Measurements from ENCODE around the gene DNAJA4. TPM values are rescaled to one million over a fixed set of nuclear protein-coding genes. Genes with fewer than 3 reads are reported as not detected.

The DNAJA4 gene
- polyA plus RNA-seq, 6 donors from 2014 or later: 3.1 to 5.3 (median 4.3) TPM

DNA sequence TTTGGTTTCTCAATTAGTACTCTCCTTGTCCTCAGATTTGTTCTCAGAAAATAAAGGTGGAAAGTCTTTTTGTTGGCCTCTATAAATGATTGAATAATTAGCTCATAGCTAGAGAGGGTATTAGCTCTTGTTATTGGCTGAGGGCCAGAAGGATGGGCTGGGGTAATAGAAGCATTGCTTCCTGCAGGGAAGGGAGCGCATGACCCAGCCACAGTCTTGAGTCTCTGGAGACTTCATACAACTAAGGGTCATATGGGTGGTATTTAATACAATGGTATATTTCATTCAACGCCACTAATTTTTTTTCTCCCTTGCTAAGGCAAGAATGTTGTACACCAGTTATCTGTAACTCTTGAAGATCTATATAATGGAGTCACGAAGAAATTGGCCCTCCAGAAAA is 8.4 kb downstream of the DNAJA4 start:
- Mint-ChIP-seq H3K9me3 (peaks cover 0 to 2% (median 0%) of the 10 kb centered on the region in 7 donors), H3K4me3 (no peak overlapping the region), H3K27me3 (no peaks in the 10 kb centered on the region), H3K27ac (no peak overlapping the region), H3K36me3 (no peaks in the 10 kb centered on the region), H3K4me1 (peaks cover 0 to 6% (median 0%) of the 10 kb centered on the region in 3 donors)
- ATAC-seq (ENCODE audit: low read depth in 2 of 2) (no peak), DNase-seq (no peak)

DNA sequence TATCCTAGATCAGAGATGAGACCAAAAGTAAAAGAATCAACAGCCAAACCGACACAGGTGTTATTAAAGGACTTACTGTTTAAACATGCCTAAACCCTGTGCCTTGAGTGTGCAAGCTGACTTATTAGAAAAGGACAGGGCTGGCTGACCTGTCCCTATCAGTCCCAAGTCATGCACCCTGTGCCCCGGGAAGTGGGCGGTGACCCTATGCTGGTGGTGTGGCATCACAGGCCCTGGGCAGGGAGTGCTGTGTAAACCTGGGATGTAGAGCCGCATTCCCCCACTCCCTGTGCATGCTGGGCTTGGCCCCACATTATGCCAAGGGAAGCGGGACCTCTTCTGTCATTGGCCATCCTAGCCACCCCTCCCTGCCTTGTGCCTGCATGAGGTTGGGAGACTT is 10.6 kb downstream of the DNAJA4 start:
- no peaks in the 10 kb centered on the region for H3K4me1 Mint-ChIP-seq
- H3K27me3 Mint-ChIP-seq: no peaks in the 10 kb centered on the region
- H3K4me3 Mint-ChIP-seq: no peak overlapping the region
- no peak overlapping the region for H3K27ac Mint-ChIP-seq
- no peak for ATAC-seq (ENCODE audit: low read depth in 2 of 2)
- DNase-seq: no peak
- peaks cover 0 to 2% (median 0%) of the 10 kb centered on the region in 7 donors for H3K9me3 Mint-ChIP-seq
- H3K36me3 Mint-ChIP-seq: peaks cover 0 to 4% of the 10 kb centered on the region in 2 donors

DNA sequence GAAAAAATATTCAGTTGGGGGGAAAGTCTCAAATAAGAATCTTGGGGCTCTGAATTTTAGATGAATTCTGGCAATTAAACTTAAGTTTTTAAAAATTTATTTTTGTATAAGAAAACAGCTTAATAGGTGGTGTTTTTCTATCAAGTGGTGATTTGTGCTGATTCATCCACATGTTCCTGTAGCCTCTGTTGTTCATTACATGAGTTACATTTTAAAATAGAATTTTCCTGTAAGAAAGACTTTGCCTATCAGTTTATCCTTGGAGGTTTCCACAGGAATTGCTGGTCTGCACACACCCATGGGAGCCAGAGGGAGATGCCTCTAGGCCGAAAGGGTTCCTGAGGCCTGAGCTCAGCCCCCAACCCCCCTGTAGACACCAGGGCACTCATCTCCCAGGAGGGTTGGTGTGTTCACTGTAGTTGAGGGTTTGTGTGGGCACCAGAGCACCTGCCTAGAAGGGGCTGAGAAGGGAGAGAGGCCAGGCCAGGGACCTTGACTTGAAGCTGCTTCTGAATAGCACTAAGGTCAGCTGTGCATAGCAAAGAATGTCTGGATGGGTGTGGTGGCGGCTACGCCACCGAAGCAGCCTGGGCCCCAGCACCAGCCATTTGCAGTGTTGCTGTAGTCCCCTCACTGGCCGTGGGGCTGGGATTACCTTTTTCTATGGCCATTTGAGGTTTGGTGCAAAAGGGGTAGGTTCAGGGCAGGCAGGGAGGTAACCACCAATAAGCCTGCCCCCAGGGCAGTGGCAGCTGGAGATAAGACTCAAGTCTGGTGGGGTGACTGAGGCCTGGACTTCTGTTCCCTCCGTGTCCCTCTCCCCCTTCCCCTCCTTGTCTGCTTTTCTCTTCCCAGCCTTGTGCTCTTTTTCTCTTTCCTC is 11.9 kb downstream of the DNAJA4 start:
- Mint-ChIP-seq H3K4me3 (no peak overlapping the region), H3K36me3 (peaks cover 0 to 7% of the 10 kb centered on the region in 2 donors), H3K27ac (peak overlapping the region in 1 of 6 donors; percentile 43), H3K4me1 (no peaks in the 10 kb centered on the region), H3K27me3 (no peaks in the 10 kb centered on the region), H3K9me3 (peaks cover 0 to 2% (median 0%) of the 10 kb centered on the region in 7 donors)
- ATAC-seq (ENCODE audit: low read depth in 2 of 2): no peak
- no peak for DNase-seq

DNA sequence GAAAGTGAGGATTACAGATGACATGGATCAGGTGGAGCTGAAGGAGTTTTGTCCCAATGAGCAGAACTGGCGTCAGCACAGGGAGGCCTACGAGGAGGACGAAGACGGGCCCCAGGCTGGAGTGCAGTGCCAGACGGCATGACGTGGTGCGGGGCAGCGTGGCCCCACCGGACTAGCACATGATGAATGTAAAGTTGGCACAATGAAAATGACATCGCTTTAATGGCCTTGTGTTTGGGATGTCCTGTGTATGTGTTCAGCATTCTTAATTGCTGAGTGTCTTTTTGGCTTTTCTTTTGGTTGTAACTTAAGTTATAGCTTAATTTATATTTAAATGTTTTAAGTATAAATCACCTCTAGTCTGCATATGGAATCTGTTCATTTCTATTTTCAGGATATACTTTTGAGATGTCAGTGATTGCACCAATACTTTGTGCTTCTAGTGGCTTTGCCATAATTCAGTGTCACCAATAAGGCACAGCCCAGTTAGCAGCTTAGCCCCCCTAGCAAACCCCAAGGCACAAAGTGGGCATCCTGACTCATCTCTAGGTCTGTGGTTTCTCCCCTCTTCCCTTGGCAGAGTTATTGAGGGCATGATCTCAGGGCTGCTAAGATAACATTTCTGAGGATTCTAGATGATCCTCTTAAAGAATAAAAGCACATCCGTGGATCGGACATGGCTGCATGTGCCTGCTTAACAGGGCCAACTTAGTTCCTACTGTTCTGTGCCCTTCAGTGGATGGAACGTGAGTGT is 16.1 kb downstream of the DNAJA4 start:
- Mint-ChIP-seq H3K4me1 (no peaks in the 10 kb centered on the region), H3K4me3 (no peak overlapping the region), H3K36me3 (peaks cover 11 to 15% of the 10 kb centered on the region in 2 donors), H3K27ac (no peak overlapping the region), H3K9me3 (no peaks in the 10 kb centered on the region), H3K27me3 (no peaks in the 10 kb centered on the region)
- no peak for ATAC-seq (ENCODE audit: low read depth in 2 of 2)
- no peak for DNase-seq

DNA sequence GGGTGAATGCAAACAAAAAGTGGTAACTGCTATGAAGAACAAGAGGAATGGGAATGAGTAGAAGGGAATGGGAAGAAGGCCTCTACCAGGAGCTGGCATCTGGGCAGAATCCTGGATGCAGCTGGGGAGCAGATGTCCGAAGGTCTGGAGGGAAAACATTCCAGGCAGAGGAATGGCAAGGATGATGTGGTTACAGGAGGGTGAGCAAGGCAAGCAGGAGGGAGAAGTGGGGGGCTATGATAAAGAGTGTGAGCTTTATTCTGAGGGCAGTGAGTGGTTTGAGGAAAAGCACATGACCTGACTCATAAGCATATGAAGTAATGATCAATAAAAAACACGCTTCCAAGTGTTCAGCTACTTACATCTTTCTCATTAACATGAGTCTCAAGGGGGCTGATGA is 18.0 kb downstream of the DNAJA4 start:
- H3K27me3 Mint-ChIP-seq: no peaks in the 10 kb centered on the region
- H3K9me3 Mint-ChIP-seq: no peaks in the 10 kb centered on the region
- H3K27ac Mint-ChIP-seq: no peak overlapping the region
- peaks cover 22 to 26% of the 10 kb centered on the region in 2 donors for H3K36me3 Mint-ChIP-seq
- H3K4me3 Mint-ChIP-seq: no peak overlapping the region
- ATAC-seq (ENCODE audit: low read depth in 2 of 2): no peak
- no peaks in the 10 kb centered on the region for H3K4me1 Mint-ChIP-seq
- DNase-seq: no peak

DNA sequence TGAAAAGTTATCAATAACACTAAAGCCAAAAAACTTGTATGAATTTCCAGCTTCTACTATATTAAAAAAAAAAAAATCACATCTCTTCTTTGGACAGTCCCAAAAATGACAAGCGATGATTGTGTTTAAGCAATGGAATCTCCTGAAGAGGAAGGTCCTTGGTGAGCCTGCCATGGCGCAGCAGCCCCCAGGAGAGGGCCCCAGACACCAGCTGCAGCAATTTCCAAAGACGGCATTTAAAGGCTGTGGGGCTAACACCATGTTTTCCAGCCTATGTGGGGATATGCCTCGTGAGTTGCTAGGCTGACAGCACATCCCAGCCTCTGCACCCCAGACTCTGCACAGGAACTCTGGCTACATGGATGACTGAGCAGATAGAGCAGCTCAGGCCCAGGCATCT is 20.4 kb downstream of the DNAJA4 start:
- H3K9me3 Mint-ChIP-seq: no peaks in the 10 kb centered on the region
- no peak overlapping the region for H3K27ac Mint-ChIP-seq
- DNase-seq (no peak), ATAC-seq (ENCODE audit: low read depth in 2 of 2) (no peak)
- H3K4me3 Mint-ChIP-seq: no peak overlapping the region
- H3K36me3 Mint-ChIP-seq: peaks cover 24 to 27% of the 10 kb centered on the region in 2 donors
- H3K27me3 Mint-ChIP-seq: no peaks in the 10 kb centered on the region
- no peaks in the 10 kb centered on the region for H3K4me1 Mint-ChIP-seq

DNA sequence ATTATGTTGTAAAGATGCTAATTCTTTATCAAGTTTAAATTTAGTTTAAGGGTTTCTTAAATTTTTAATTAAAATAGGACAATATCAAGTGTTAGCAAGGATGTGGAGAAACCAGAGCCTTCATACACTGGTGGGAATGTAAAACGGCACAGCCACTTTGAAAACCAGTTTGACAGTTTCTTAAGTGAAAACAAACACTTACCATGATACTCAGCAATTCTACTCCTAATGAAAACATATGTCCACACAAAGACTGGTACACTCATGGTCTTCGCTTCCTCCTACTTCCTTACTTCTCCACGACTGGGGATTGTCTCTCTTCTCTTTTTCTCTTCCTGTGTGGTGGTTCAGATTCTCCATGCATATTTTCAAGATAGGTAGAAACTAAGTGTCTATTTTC is 25.9 kb downstream of the DNAJA4 start:
- H3K36me3 Mint-ChIP-seq: peaks cover 18 to 20% of the 10 kb centered on the region in 2 donors

DNA sequence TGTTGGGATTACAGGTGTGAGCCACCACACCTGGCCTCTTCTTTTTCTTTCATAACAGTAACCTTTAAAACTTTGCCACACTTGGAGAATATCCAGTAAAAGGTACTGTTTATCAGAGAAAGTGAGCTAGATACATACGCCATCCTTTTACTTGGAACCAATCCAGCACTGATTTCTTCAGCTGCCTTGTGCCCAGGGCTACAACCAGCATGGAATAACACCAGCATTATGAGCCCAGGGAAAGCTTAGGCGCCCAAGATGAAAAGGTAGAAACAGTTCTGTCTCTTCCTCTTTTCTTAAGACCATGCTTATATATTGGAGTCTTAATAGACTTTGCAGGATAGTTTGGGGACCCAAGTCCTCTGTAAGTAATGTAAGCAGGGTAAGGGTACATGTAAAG is 26.7 kb downstream of the DNAJA4 start:
- H3K27ac Mint-ChIP-seq: no peak overlapping the region
- H3K4me1 Mint-ChIP-seq: peaks cover 0 to 3% (median 2%) of the 10 kb centered on the region in 3 donors
- DNase-seq (no peak), ATAC-seq (ENCODE audit: low read depth in 2 of 2) (no peak)
- H3K4me3 Mint-ChIP-seq: no peak overlapping the region
- H3K9me3 Mint-ChIP-seq: no peaks in the 10 kb centered on the region
- H3K27me3 Mint-ChIP-seq: no peaks in the 10 kb centered on the region
- peaks cover 15 to 20% of the 10 kb centered on the region in 2 donors for H3K36me3 Mint-ChIP-seq

More for the DNA sequence above, 25.9 kb downstream of the DNAJA4 start:
- DNase-seq (no peak), ATAC-seq (ENCODE audit: low read depth in 2 of 2) (no peak)
- Mint-ChIP-seq H3K4me3 (no peak overlapping the region), H3K4me1 (peaks cover 0 to 3% (median under 1%) of the 10 kb centered on the region in 3 donors), H3K27ac (no peak overlapping the region), H3K27me3 (no peaks in the 10 kb centered on the region), H3K9me3 (no peaks in the 10 kb centered on the region)

DNA sequence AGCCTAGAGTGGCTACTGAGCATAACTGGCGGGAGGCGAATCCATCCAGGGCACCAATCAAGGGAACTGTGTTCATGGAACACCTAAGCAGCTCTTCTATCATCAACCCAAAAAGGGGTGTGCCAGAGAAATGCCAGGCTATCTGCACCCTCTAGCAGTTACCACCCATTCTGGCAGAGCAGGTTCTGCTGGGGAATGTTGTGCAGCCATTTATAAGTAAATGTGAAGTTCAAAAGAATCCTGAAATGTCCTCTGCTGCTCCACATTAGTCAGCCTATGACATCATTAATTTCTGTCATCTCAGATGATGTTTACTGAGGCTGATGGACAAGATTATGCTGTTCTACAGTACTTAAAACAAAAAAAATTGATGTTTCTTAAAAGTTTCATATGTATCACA is 27.3 kb downstream of the DNAJA4 start:
- no peak for DNase-seq
- ATAC-seq (ENCODE audit: low read depth in 2 of 2): no peak
- H3K9me3 Mint-ChIP-seq: no peaks in the 10 kb centered on the region
- H3K4me3 Mint-ChIP-seq: no peak overlapping the region
- no peaks in the 10 kb centered on the region for H3K27me3 Mint-ChIP-seq
- H3K27ac Mint-ChIP-seq: no peak overlapping the region
- peaks cover 0 to 3% (median 2%) of the 10 kb centered on the region in 3 donors for H3K4me1 Mint-ChIP-seq
- peaks cover 9 to 13% of the 10 kb centered on the region in 2 donors for H3K36me3 Mint-ChIP-seq

DNA sequence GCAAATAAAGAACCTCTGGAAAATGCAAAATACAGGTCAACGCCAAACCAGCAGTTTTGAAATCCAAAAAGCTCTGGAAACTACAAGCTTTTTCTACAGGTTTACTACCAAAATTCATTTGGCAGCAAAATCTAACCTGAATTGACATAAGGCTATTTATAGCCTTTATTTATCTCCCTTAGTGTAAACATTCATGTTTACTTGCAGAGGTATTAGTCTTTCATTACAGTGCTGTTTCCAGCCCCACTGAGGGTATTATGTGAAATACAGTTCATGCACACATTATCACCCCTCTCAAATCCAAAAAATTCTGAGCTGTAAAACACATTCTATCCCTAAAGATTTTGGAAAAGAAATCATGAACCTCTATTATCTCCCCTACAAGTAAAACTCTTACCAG is 27.9 kb downstream of the DNAJA4 start:
- Mint-ChIP-seq H3K36me3 (peaks cover 6 to 11% of the 10 kb centered on the region in 2 donors), H3K4me1 (peaks cover 0 to 3% (median 2%) of the 10 kb centered on the region in 3 donors), H3K9me3 (no peaks in the 10 kb centered on the region), H3K27ac (peak overlapping the region in 1 of 6 donors; percentile 8), H3K27me3 (no peaks in the 10 kb centered on the region), H3K4me3 (no peak overlapping the region)
- DNase-seq (no peak), ATAC-seq (ENCODE audit: low read depth in 2 of 2) (no peak)

DNA sequence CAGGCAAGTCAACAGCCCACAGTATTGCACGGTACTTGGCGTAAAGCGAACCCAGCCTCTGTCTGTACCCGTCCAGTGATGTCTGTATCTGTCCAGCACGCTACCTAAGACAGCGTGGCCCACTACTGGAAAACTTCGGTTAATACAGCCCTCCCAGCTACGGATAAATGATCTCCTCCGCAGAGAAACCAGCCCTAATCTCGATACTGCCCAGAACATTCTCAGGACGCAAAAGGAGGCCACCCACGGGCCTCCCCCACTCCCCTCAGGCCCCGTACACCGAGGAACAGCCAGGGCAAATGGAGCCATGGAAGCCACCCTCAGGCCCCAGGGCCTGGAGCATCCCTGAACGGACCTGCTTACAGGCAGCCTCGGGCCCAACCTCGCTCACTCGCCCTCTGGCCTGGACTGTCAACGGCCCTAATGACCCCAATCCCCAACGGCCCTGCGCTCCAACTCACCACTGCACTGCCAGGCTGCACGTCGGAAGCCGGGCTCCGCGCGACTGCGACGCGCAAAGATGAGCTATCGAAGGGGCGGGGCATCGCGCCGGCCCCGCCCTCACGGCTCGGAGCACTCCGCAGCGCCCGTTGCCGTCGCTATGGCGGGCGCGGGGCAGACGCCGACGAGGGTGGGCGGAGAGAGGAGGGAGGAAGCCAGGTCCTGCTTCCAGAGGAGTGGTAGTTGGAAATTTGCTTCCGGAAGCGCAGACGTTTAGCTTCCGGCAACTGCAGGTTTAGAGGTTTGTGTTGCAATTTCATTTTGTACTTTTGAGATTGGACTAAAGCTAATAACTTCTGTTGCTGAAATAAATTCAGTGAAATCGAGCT is 35.0 kb downstream of the DNAJA4 start, which contains the start of gene SKIC8:
Gene SKIC8 (minus strand): TSS at position 509 of the 830 bp plus-strand sequence. CDS start 3,923 bp downstream, outside the sequence.
- ATAC-seq (ENCODE audit: low read depth in 2 of 2) (peak; percentile 96 to 98), DNase-seq (peak; percentile 86)
- Mint-ChIP-seq H3K36me3 (peaks cover 0 to 6% of the 10 kb centered on the region in 2 donors), H3K27me3 (peaks cover 0 to 5% (median 2%) of the 10 kb centered on the region in 3 donors), H3K27ac (peak within 1 kb of the TSS; percentile 86 to 95 (median 92)), H3K4me3 (peak within 1 kb of the TSS; percentile 94 to 99 (median 97)), H3K9me3 (no peaks in the 10 kb centered on the region), H3K4me1 (peaks cover 10 to 12% (median 12%) of the 10 kb centered on the region in 3 donors)

DNA sequence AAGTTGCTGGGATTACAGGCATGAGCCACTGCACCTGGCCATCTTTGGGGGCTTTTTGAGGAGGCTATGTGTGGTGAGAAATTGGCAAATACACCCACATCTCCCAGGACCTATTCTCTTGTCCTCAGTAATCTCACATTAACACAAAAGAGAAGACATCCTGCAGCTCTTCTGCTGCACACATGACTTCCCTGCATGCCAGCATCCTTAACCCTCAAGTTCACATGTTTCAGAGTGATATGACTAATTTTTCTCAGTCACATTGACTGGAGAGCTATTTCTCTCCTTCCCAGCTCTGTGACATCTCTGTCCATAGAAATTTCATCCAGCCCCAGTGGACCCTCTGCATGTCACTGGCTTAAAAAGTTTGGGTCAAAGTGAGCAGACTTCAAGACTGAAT is 37.0 kb downstream of the DNAJA4 start:
- Mint-ChIP-seq H3K27me3 (peaks cover 0 to 14% (median 10%) of the 10 kb centered on the region in 3 donors), H3K27ac (no peak overlapping the region), H3K36me3 (no peaks in the 10 kb centered on the region), H3K4me1 (peaks cover 8 to 12% (median 10%) of the 10 kb centered on the region in 3 donors), H3K4me3 (peak overlapping the region; percentile 10 to 83 (median 40)), H3K9me3 (no peaks in the 10 kb centered on the region)
- ATAC-seq (ENCODE audit: low read depth in 2 of 2): no peak
- DNase-seq: no peak

DNA sequence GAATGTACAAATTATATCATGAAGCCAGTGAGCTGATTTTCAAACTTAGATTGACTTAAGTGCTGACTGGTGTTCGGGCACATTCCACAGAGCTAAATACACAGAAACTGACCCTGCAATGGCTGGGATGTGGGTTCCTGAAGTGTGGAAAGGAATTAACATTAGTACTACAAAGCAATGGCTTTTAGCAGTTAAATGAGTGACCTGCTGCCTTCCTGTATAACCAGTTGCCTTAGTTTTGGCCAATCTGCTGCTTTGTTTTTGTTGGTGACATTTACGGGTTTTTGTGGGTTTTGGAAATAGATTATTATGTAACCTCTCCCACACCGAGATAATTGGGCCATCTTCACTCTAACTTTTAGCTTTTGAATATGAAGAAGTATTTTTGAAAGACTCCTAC is 37.5 kb downstream of the DNAJA4 start:
- Mint-ChIP-seq H3K27me3 (peaks cover 0 to 18% (median 10%) of the 10 kb centered on the region in 3 donors), H3K36me3 (no peaks in the 10 kb centered on the region), H3K27ac (no peak overlapping the region), H3K4me3 (peak overlapping the region in 4 of 8 donors; percentile 12 to 83 (median 43)), H3K4me1 (peaks cover 8 to 12% (median 10%) of the 10 kb centered on the region in 3 donors), H3K9me3 (no peaks in the 10 kb centered on the region)
- DNase-seq (no peak), ATAC-seq (ENCODE audit: low read depth in 2 of 2) (no peak)

All from naive B cell (primary cell).